ENCODE measurements around the gene IGF2BP3.

IGF2BP3 gene

GRCh38 chr7:23285657-23286646, 184.3 kb downstream of the IGF2BP3 start:
- Histone ChIP-seq H3K27me3 (ENCODE audit: insufficient read depth, insufficient read length) (no peaks in the 10 kb centered on the region), H3K9me3 (ENCODE audit: insufficient read depth, low read length) (no peaks in the 10 kb centered on the region), H3K4me1 (ENCODE audit: insufficient read depth, insufficient read length) (peaks cover 2% of the 10 kb centered on the region), H3K9ac (ENCODE audit: insufficient read length, low read depth) (no peak overlapping the region), H3K4me3 (ENCODE audit: insufficient read length, low read depth) (no peak overlapping the region), H3K36me3 (ENCODE audit: insufficient read depth, insufficient read length, low read length) (no peaks in the 10 kb centered on the region)
- no peak for TF ChIP-seq SUZ12 (IDR thresholded peaks at IDR 0.05; ENCODE audit: extremely low read depth, insufficient read depth, insufficient read length)
- TF ChIP-seq ZNF274 (IDR thresholded peaks at IDR 0.05; ENCODE audit: low read depth, low read length): no peak
- no peak for TF ChIP-seq YY1 (IDR thresholded peaks at IDR 0.05; ENCODE audit: insufficient read depth, insufficient read length)
- no peak for DNase-seq (ENCODE audit: low read depth, low spot score)

DNA sequence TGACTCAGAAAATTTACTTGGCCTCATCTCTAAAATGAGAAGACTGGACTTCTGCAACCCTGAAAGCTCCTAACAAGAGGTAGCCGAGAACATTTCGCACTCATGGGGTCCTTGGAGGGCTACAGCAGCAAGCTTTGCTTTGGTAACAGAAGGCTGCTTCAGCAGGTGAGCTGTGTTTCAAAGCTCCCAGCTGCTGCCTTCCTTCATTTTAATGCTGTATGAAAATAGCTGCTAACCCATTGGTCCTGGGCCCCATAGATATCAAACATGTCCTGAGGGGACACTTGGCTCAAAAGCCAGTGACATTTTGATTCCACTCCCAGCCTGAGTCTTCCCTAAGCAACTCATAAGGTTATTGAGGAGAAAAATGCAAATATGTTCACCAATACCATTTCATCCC, 185.4 kb downstream of the IGF2BP3 start:
- Histone ChIP-seq H3K9ac (ENCODE audit: insufficient read length, low read depth) (no peak overlapping the region), H3K9me3 (ENCODE audit: insufficient read depth, low read length) (no peaks in the 10 kb centered on the region), H3K27me3 (ENCODE audit: insufficient read depth, insufficient read length) (no peaks in the 10 kb centered on the region), H3K4me1 (ENCODE audit: insufficient read depth, insufficient read length) (peaks cover 2% of the 10 kb centered on the region), H3K36me3 (ENCODE audit: insufficient read depth, insufficient read length, low read length) (no peaks in the 10 kb centered on the region), H3K4me3 (ENCODE audit: insufficient read length, low read depth) (no peak overlapping the region)
- no peak for DNase-seq (ENCODE audit: low read depth, low spot score)
- TF ChIP-seq SUZ12 (IDR thresholded peaks at IDR 0.05; ENCODE audit: extremely low read depth, insufficient read depth, insufficient read length) (no peak), YY1 (IDR thresholded peaks at IDR 0.05; ENCODE audit: insufficient read depth, insufficient read length) (no peak), ZNF274 (IDR thresholded peaks at IDR 0.05; ENCODE audit: low read depth, low read length) (no peak)

GRCh38 chr7:23283086-23283485, 187.2 kb downstream of the IGF2BP3 start:
- TF ChIP-seq YY1 (IDR thresholded peaks at IDR 0.05; ENCODE audit: insufficient read depth, insufficient read length) (no peak), SUZ12 (IDR thresholded peaks at IDR 0.05; ENCODE audit: extremely low read depth, insufficient read depth, insufficient read length) (no peak), ZNF274 (IDR thresholded peaks at IDR 0.05; ENCODE audit: low read depth, low read length) (no peak)
- Histone ChIP-seq H3K9ac (ENCODE audit: insufficient read length, low read depth) (no peak overlapping the region), H3K9me3 (ENCODE audit: insufficient read depth, low read length) (no peaks in the 10 kb centered on the region), H3K4me1 (ENCODE audit: insufficient read depth, insufficient read length) (peaks cover 2% of the 10 kb centered on the region), H3K36me3 (ENCODE audit: insufficient read depth, insufficient read length, low read length) (no peaks in the 10 kb centered on the region), H3K4me3 (ENCODE audit: insufficient read length, low read depth) (no peak overlapping the region), H3K27me3 (ENCODE audit: insufficient read depth, insufficient read length) (no peaks in the 10 kb centered on the region)
- no peak for DNase-seq (ENCODE audit: low read depth, low spot score)

DNA sequence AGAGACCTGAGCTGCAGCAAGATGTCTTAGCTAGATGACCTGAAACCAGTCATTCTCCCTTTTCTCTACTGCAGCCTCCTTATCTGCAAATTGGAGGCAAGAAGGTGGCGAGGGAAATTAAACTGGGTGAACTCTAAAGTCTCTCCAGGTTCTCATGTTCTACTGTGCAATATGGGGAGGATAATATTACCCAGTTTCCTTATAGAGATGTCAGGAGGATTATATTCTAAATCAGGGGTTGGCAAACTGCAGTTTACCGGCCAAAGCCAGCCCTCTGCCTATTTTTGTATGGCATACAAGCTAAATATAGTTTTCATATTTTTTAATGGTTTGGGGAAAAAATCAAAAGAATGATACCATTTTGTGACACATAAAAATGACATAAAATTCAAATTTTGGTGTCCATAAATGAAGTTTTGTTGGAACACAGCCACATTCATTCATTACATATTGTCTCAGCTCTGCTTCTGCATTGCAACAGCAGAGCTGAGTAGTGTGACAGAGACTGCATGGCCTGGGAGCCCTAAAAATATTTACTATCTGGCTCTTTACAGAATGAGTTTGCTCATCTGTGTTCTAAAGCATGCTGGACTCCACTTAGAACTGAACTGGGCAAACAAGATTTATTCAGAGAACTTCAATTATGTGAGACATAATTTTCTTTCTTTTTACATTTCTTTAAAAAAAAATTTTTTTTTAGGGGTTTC, 190.3 kb downstream of the IGF2BP3 start:
- H3K9me3 ChIP-seq (ENCODE audit: insufficient read depth, low read length): no peaks in the 10 kb centered on the region
- H3K4me1 ChIP-seq (ENCODE audit: insufficient read depth, insufficient read length): no peaks in the 10 kb centered on the region
- H3K4me3 ChIP-seq (ENCODE audit: insufficient read length, low read depth): no peak overlapping the region
- H3K9ac ChIP-seq (ENCODE audit: insufficient read length, low read depth): no peak overlapping the region
- H3K27me3 ChIP-seq (ENCODE audit: insufficient read depth, insufficient read length): no peaks in the 10 kb centered on the region
- no peak for TF ChIP-seq ZNF274 (IDR thresholded peaks at IDR 0.05; ENCODE audit: low read depth, low read length)
- TF ChIP-seq SUZ12 (IDR thresholded peaks at IDR 0.05; ENCODE audit: extremely low read depth, insufficient read depth, insufficient read length): no peak
- TF ChIP-seq YY1 (IDR thresholded peaks at IDR 0.05; ENCODE audit: insufficient read depth, insufficient read length): no peak
- no peak for DNase-seq (ENCODE audit: low read depth, low spot score)
- H3K36me3 ChIP-seq (ENCODE audit: insufficient read depth, insufficient read length, low read length): no peaks in the 10 kb centered on the region

DNA sequence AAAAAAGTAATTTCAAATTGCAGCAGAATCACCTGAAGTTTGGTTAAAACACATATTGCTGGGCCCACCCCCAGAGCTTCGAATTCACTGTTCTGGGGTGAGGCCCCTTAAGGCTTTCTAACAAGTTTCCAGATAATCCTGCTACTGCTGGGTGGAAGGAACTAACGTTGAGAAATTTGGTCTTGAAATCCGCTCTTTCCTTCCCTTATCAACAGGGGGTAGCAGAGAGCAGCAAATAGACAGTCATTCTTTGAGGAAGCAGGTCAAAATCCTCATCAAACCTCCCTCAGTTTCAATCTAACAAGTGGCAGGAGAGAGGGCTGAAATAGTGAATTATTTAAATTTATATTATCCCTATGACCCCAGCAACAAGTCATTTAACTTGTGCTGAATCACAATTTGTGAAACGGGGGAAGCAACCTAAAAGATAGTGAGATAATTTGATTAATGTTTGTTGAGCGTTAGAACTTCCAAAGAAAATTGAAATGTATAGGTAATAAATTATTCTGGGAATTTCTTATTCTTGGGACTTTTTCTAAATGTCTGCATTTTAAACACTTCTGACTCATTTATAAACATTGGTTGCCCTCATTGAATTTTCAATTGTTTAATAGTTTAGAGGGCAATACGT, 192.8 kb downstream of the IGF2BP3 start:
- Histone ChIP-seq H3K36me3 (ENCODE audit: insufficient read depth, insufficient read length, low read length) (no peaks in the 10 kb centered on the region), H3K9ac (ENCODE audit: insufficient read length, low read depth) (no peak overlapping the region), H3K9me3 (ENCODE audit: insufficient read depth, low read length) (no peaks in the 10 kb centered on the region), H3K4me1 (ENCODE audit: insufficient read depth, insufficient read length) (no peaks in the 10 kb centered on the region), H3K27me3 (ENCODE audit: insufficient read depth, insufficient read length) (no peaks in the 10 kb centered on the region), H3K4me3 (ENCODE audit: insufficient read length, low read depth) (no peak overlapping the region)
- DNase-seq (ENCODE audit: low read depth, low spot score): peak; percentile 86
- TF ChIP-seq ZNF274 (IDR thresholded peaks at IDR 0.05; ENCODE audit: low read depth, low read length): no peak
- TF ChIP-seq YY1 (IDR thresholded peaks at IDR 0.05; ENCODE audit: insufficient read depth, insufficient read length): no peak
- no peak for TF ChIP-seq SUZ12 (IDR thresholded peaks at IDR 0.05; ENCODE audit: extremely low read depth, insufficient read depth, insufficient read length)

DNA sequence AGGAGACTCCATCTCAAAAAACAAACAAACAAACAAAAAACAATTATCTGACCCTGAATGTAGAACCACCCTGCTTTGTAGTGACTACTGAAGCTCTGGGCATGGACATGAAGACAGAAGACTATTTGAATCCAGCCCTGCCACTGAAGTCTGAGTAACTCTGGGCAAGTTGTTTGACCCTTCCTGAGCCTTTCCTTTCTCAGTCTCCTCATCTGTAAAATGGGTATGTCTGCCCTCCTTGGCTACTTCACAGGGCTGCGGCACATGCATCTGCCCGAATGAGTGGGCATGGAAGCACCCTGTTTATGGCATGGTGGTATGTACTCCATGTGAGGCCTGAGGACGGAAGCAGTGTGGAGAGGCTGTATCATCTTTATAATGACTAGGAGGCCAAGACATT, 193.3 kb downstream of the IGF2BP3 start:
- H3K9me3 ChIP-seq (ENCODE audit: insufficient read depth, low read length): no peaks in the 10 kb centered on the region
- TF ChIP-seq SUZ12 (IDR thresholded peaks at IDR 0.05; ENCODE audit: extremely low read depth, insufficient read depth, insufficient read length): no peak
- TF ChIP-seq ZNF274 (IDR thresholded peaks at IDR 0.05; ENCODE audit: low read depth, low read length): no peak
- no peak for TF ChIP-seq YY1 (IDR thresholded peaks at IDR 0.05; ENCODE audit: insufficient read depth, insufficient read length)

More for the DNA sequence above, 193.3 kb downstream of the IGF2BP3 start:
- no peaks in the 10 kb centered on the region for H3K4me1 ChIP-seq (ENCODE audit: insufficient read depth, insufficient read length)
- no peaks in the 10 kb centered on the region for H3K36me3 ChIP-seq (ENCODE audit: insufficient read depth, insufficient read length, low read length)
- no peak overlapping the region for H3K9ac ChIP-seq (ENCODE audit: insufficient read length, low read depth)
- no peak for DNase-seq (ENCODE audit: low read depth, low spot score)
- no peak overlapping the region for H3K4me3 ChIP-seq (ENCODE audit: insufficient read length, low read depth)
- H3K27me3 ChIP-seq (ENCODE audit: insufficient read depth, insufficient read length): no peaks in the 10 kb centered on the region

Measured in NT2/D1 (cell line).